ENCODE measurements around the gene PDZD7.

Gene PDZD7

DNA sequence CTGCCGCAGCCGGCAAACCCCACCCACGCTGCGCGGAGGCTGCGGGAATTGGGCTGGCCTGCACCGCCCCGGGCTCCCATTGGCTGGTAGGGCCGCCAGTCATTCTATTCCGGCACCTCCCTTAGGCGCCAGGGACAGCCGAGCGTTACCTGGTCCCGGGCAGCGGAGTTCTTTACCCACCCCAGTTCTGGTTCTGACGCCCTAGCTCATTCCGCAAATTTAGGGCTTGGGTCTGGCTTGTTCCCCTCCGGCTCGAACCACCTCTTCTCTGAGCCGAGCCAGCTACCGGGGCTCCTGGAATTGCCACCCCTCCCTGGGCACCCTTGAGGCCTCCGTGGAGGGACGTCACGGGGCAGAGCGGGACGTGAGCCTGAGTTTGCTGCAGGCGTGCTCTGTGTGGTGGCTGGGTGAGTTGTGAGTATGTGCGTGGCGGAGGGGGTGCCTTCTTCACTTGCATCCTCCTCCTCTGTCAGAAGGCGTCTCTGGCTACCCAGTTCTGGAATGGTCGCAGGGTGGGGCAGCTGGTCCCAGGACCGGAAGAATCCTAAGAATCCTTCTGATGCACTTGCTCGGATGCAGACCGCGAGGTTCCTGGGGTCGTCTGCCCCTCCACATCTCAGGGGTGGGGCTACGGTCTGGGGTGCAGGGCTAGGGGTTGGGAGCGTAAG lies at the start of gene PDZD7, which contains the start of gene SFXN3:
PDZD7 (minus strand) TSS at position 2 of the 668 bp plus-strand sequence. CDS start 910 bp downstream, outside the sequence.
SFXN3 (plus strand) TSS at position 107 of the 668 bp plus-strand sequence. CDS start 3,461 bp downstream, outside the sequence.
- peak; percentile 97 for DNase-seq (ENCODE audit: low spot score)

DNA sequence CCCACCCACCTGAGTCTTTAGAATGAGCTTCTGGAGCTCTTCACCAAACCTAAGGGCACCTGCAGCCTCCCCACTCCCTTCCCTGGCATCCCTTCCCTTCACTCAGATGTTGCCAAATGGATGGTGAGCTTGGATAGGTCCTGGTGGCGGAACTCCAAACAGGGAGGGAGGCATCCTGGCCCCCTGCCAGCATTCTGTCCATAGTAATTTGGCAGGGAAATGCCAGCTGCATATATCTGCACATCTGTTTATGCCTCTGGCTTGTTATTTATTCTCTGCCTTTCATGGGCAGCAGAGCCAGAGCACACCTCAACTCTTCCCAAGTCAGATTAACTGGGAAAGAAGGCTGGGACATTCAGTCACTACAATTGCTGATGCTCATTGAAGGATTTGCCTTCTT lies 48.9 kb upstream of the PDZD7 start:
- no peak for DNase-seq (ENCODE audit: low spot score)

DNA sequence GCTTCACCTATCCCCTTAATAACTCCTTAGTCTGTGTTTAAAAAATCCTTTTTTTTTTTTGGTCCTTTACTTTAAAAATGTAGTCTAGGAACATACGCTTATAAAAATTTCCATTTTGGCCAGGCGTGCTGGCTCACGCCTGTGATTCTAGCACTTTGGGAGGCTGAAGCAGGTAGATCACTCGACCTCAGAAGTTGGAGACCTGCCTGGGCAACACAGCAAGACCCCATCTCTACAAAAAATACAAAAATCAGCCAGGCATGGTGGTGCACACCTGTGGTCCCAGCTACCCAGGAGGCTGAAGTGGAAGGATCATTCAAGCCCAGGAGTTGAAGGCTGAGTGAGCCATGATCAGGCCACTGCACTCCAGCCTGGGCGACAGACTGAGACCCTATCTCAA lies 45.7 kb upstream of the PDZD7 start:
- DNase-seq (ENCODE audit: low spot score): no peak

DNA sequence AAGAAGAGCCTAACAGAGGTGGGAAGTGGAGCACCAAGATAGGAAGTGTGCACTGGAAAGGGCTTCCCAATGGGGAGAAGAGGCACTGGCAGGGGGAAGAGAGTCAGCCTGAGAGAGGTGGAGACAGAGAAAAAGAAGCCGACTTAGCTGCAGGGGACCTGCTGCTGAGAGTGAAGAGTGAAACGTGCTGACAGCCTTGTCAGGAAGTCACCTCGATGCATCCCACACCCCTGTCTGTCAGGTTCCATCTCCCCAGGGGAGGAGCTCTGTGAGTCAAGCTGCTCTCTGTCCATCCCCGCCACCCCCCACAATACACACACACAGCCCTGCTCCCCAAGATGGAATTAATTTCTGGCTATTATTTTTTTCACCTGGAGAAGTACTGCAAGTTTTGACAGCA lies 44.8 kb upstream of the PDZD7 start:
- no peak for DNase-seq (ENCODE audit: low spot score)

DNA sequence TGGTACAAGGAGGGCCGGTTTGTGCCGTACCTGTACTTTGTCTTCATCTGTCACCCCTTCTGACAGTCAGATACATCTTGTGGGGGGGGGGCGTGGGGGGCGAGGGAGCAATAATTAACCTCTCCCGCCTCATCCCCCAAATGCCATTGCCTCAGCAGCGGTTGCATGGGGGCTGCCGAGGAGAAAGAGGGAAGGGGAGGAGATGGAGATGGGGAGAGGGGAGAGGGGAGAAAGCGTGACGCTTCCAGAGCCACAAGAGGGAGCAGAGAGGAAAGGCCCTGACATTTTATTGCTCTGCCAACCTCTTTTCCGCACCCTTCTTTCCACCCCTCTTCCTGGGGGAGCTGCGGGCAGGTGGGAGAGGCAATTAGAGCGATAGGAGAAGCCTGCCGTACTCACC lies 42.7 kb upstream of the PDZD7 start:
- DNase-seq (ENCODE audit: low spot score): no peak

DNA sequence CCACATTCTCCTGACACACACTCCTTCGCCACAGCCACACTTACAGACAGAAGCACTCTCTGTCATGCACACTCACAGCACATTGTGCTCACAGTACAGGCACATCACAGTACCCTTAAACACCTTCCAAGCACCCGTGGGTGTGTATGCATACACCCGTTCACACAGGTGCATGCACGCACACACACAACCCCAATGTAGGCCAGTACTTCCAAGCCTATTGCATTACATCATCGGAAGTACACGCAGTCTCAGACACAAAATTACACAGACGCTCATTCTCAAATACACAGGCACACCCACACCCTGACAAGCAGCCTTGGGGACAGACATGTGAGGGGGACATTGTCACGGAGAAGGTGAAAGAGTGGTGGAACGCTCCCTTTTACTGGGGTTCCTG lies 42.0 kb upstream of the PDZD7 start:
- DNase-seq (ENCODE audit: low spot score): no peak

DNA sequence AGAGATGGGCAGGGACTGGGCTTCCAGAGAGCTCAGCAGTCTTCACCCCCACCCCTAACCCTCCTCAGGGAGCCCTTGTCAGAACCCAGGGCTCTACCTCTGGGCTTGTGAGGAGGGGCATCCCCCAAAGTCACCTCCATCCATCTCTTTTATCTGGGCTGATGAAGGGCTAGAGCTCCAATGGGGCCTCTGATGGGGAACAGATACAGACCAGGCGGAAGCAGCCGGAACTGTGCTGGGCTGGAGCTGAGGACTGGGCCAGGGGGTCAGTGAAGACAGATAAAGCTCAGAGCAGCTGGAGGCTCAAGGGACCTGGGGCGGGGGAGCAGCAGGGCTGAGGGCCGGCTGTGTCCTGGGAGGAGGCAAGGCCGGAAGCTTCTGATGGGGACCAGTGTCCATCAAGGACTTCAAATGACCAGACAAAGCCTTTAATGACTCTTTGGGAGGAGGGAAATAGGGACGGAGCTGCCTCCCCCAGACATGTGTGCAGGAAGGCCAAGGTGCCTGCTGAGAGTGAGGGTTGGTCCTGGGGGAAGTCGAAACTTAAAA lies 41.0 kb upstream of the PDZD7 start:
- no peak for DNase-seq (ENCODE audit: low spot score)

DNA sequence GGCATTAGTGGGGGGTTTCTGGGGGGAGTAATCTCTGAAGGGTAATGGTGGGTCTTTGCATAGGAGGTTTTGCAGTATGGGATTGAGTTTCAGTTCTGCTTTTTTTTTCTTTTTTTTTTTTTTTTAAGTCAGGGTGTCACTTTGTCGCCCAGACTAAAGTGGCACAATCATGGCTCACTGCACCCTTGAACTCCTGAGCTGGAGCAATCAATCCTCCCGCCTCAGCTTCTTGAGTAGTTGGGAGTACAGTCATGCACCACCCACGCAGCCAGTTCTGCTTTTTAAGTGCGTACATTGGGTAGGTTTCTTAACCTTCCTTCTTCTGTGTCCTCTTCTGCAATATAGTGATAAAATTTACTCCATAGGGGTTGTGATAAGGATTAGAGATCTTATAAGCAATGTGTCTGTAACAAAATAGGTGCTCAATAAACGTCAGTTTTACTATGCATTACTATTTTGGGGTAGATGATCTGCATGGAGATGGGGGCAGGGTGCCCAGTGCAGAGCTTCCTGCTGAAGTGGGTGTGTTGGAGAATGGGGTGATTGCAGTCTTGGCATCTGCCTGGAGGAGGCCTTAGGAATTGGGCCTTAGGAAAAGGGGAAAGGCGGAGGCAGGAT lies 40.4 kb upstream of the PDZD7 start:
- no peak for DNase-seq (ENCODE audit: low spot score)

DNA sequence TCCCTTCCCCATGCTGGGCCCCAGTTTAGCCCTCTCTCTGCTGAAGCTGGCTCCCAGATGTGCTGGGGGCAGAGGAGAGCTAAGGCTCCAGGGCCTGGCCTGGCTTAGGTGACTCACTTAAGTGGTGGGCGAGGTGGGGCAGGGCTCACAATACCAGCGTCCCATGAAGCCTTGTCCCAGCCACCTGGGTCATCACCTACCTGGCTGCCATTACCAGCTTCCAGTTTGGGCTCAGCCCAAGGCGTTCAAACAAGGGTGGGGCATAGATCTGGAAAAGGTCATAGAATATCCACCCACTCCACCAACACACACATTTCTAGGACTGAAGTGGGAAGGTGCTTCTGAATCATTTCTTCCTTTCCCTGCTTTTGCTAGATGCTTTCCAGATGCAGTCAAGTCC lies 39.2 kb upstream of the PDZD7 start:
- DNase-seq (ENCODE audit: low spot score): no peak

DNA sequence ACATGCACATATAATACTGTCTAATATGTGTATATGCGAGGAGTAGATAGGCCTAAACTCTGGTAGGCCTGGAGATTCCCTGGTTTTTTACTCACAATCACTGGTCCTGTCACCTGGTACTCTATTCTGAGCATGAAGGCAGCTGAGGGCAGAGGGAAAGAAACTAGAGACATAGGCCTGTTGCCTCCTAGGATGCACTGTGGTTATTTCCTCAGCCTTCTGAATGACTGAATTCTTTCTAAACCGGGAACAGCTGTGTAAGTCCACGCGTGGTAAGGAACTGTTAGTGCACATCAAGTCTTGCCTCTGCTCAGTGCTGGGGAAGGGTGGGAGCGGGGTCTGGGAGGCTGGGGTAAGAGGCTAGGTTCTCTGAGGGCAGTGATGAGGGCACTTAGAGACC lies 38.5 kb upstream of the PDZD7 start:
- no peak for DNase-seq (ENCODE audit: low spot score)

DNA sequence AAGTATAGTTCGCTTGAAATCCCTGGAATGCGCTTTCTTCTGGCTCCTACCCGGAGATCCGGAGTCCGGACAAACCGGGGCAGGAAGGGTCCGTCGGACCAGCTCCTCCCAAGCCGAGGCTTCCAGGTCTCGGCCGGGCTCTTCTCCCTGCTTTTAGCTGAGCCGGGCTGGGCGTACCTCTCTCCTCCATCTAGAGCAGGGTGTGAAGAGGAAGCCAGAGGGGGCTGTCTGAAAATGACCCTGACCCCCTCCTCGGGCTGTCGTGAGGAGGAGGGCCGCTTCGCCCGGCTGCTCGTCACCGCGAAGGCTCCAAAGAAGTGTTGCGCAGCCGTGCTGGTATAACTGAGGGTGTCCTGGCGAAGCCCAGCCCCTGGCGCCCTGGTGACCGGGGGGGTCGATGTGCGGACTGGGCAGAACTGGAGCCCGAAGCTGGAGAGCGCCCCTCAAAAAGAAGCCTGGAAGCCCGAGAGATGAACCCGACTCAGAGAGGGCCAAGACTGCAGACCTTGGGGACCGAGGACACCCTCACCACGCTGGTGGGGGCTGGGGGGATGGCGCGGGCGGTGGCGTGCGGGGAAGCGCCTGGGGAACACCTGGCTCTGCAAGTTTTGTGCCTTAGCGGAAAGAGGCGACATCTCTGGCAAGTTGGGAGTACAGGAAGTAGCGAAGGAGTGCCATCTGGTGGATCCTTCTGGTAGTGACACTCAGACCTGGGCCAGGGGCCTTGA lies 36.6 kb upstream of the PDZD7 start:
- peak; percentile 82 for DNase-seq (ENCODE audit: low spot score)

DNA sequence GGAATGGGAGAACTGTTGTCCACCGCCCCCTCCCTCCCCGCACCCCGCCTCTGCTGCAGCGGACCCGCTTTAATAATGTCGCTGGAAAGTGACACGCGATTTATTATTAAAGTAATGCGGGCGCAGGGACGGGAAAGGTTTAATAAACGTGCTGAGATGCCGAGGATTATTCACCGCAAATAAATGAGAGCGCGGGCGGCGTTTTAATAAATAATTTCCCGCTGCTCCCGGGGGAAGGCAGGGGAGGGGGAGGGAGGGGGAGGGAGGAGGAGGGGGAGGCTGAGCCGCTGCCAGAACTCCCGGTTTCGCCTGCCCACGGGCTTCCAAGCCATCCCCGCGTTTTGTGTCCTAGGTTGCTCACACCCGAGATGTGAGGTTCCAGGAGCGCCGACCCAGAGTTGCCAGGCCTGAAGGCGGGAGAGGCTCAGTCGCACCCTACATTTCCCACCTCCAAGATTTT lies 36.0 kb upstream of the PDZD7 start:
- DNase-seq (ENCODE audit: low spot score): no peak

DNA sequence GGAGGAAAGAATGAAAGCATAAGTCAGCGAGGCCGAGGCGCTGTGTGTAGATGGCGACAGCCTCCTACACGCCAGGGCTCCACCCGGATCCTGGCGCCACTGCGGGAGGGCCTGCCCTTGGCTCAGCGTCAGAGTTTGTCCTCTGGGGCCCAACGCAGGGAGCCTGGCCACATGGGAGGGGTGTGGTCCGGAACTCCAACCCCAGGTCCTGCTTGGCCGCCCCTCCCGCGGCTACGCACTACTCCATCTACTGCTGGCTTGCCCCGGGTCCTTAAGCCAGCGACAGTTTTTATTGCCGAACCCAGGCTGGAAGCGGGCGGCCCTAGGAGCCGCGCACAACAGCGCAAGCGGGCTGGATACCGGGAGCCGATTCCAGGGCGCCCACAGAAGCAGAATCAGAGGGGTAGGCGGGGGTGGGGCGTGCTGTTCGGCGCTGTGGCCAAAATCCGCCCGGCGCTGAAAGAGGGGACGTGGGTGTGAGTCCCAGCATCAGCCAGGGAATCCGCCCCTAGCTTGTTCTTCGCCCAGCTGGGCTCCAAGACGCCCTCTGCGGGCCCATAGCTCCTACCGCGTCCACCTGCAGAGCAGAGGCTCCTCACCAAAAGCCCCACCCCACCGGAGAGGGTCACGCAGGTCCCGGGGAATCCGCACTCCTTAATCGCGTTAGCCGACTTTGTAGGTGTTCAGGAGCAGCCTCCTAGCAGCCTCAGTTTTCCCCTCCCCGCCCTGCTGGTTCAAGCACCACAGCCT lies 35.4 kb upstream of the PDZD7 start:
- DNase-seq (ENCODE audit: low spot score): peak; percentile 77

DNA sequence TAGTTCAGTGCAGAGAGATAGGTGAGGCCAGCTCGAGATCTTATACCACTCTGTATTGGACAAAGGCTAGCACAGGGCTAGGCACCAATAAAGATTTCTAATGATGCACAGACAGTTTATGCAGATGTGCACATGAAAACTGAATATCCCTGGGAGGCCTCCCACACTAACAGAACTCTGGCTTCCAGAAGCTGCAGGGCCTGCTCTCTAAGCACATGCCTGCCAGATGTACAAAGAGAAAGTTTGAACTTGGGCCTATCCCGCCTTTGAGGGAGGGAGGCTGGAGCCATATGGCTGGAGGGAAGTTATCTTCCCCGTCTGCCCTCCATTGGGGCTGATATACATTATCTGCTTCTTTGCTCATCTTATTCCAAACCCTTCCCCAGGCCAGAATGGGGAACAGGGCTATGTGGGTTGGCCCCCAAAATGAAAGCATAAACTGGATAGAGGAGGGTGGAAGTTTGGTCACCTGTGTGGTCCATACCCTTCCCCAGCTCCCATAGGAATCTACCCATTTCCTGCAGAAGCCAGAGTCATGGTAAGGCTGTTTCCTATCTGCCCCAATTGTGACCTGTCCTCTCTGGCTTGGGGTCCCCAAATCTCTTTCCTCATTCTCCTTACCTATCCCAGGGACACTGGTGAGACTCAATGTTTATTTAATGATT lies 34.7 kb upstream of the PDZD7 start:
- no peak for DNase-seq (ENCODE audit: low spot score)

DNA sequence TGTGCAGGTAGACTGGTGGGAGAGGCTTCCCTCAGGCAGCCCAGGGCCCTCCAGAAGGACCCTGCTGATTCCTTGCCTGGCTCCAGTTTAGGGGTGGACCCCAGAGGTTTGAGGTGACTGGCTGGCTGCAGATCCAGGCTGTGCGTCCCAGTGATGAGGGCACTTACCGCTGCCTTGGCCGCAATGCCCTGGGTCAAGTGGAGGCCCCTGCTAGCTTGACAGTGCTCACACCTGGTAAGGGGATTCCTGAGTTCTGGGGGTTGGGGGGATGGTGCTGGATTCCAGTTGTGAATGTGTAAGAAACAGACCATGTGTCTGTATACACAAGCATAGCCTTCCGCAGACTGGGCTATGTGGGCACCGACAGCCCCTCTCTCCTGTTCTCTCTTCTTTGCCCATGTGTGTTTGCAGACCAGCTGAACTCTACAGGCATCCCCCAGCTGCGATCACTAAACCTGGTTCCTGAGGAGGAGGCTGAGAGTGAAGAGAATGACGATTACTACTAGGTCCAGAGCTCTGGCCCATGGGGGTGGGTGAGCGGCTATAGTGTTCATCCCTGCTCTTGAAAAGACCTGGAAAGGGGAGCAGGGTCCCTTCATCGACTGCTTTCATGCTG lies 33.6 kb upstream of the PDZD7 start:
- no peak for DNase-seq (ENCODE audit: low spot score)

DNA sequence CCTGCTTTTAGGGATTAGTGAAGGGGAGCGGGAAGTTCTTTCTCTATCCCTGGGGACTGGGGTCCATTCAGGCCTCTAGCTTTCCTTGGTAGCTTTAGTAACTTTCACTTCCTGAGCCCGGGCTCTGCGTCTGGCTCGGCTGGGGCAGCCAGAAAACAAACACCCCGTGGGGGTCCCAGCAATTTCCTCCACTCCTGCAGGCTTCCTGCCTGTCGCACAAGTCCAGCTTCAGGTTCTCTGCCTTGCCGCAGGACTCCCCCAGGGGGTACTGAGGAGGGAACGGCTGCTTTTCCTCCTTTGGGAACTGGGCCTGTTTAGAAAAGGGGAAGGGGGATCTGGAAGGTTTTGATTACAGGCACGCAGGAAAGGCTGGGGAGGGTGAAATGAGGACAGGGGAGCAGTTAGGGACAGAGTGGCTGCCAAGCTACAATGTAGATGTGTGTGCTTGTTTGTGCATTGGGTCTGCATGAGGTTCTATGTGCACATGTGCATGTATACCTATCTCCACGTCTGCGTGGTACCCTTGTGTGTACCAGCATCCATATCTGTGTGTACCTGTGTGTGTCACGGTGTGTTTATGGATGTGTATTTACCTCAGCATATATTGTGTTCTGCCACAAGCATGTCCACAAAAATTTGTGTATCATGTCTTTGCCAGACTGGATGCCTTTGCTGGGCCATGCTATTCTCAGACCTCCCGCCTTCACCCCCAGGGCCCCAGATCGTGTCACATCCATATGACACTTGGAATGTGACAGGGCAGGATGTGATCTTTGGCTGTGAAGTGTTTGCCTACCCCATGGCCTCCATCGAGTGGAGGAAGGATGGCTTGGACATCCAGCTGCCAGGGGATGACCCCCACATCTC lies 32.9 kb upstream of the PDZD7 start:
- DNase-seq (ENCODE audit: low spot score): no peak

DNA sequence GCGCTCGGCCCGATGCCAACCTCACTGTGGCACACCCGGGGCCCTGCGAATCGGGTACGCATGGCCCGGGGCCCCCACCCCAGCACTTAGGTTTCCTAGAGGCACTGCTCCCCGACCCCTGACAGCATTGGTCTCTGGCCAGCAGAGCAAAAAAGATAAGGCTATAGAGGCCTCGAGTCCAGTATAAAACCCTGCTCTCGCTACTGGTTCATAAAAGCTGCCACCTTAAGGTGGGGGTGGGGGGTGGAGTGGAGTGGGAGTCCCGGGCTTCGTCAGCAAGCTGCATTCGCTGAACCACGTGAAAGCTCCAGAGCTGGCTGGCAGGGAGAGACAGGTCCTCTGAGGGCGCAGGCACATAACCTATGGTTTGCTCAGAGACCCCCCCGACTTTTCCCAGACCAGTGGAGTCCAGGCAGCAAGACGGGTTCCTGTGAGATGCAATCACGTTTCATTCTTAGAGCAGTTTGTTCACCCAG lies 32.2 kb upstream of the PDZD7 start:
- DNase-seq (ENCODE audit: low spot score): no peak

DNA sequence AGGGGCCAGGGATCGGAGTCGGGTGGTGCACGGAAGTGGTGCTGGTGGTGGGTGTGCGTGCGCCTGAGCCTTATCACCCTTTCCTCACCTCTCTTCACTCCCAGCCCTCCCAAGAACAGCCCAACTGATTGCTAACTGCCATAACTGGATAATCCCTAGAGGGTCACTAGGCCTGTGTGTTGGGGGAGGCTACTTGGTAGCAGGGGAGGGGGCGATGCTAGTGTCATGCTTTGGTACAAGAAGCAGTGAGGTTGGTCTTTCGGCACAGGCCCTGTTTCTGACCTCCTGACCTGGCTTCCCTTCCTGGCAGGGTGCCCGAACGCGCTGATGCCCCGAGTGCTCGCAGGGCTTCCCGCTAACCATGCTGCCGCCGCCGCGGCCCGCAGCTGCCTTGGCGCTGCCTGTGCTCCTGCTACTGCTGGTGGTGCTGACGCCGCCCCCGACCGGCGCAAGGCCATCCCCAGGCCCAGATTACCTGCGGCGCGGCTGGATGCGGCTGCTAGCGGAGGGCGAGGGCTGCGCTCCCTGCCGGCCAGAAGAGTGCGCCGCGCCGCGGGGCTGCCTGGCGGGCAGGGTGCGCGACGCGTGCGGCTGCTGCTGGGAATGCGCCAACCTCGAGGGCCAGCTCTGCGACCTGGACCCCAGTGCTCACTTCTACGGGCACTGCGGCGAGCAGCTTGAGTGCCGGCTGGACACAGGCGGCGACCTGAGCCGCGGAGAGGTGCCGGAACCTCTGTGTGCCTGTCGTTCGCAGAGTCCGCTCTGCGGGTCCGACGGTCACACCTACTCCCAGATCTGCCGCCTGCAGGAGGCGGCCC lies 31.5 kb upstream of the PDZD7 start:
- peak; percentile 75 for DNase-seq (ENCODE audit: low spot score)

DNA sequence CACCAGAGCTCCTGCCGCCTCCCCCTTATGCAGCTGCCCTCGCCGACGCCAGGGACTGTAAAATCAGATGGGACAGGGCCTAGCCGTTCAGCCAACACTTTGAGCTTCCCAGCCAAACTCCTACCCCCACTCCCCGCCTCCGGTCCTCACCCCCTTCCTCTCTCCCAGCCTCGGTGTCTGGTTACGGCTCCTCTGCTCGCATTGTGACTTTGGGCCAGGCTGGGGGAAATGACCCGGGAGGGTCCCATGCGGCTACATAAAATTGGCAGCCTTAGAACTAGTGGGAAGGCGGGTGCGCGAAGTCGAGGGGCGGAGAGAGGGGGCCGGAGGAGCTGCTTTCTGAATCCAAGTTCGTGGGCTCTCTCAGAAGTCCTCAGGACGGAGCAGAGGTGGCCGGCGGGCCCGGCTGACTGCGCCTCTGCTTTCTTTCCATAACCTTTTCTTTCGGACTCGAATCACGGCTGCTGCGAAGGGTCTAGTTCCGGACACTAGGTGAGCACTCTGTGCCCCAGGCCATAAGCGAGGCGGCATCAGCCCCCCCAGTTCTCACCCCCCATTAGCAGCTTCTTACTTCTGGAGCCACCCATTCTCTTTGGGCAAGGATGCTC lies 30.8 kb upstream of the PDZD7 start, which contains the start of gene KAZALD1:
KAZALD1 (plus strand) TSS at position 366 of the 608 bp plus-strand sequence. CDS start 604 bp downstream, outside the sequence.
- DNase-seq (ENCODE audit: low spot score): peak; percentile 71

Measured in AG08396 (cell line).